GM12892 (cell line): ENCODE results near the gene AVPR1A.

Experiments used
- POLR2A ChIP-seq: IDR thresholded peaks from 2 replicates; pipeline ENCODE4 v1.6.1; 2011; ENCODE audit warnings: low read depth, low read length, control low read depth
- POLR2AphosphoS5 ChIP-seq: IDR thresholded peaks from 2 replicates; pipeline ENCODE4 v1.6.1; 2011; ENCODE audit warnings: low read depth, low read length, control low read depth

DNA sequence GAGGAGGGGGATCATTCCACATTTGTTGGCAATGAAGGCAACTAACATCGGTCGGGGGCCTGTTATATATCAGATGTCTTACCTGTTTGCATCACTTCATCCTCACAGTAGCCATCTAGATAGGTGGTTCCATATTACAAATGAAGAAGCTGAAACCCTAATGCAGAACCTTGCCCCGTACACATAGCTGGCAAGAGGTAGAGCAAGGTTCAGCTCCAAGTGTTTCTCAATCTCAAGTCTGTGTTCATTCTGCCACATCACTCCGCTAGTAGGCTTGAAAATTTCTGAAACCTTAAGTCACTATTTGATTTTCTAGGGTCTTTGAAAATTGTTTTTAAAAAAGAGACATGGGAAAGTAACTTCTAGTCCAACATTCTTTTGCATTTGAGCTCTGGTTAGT lies 17.0 kb downstream of the AVPR1A start:
- no peak for TF ChIP-seq POLR2A
- no peak for TF ChIP-seq POLR2AphosphoS5
